Osteocyte (in vitro differentiated cells): Measurements from ENCODE around the gene C10orf143. TPM values are rescaled to one million over a fixed set of nuclear protein-coding genes. Genes with fewer than 3 reads are reported as not detected.

Experiments used
- DNase-seq: peaks from one replicate; pipeline ENCODE4 v3.0.0; 2021; ENCODE audit warnings: mixed read lengths; ENCODE audit not compliant: unreplicated experiment; ENCODE audit errors: extremely low spot score
- H3K27ac Mint-ChIP-seq: one replicate; pipeline ENCODE4 v1.8.0; 2021; ENCODE audit warnings: mild to moderate bottlenecking, mixed read lengths; ENCODE audit not compliant: unreplicated experiment
- H3K27me3 Mint-ChIP-seq: one replicate; pipeline ENCODE4 v1.8.0; 2021; ENCODE audit warnings: mixed read lengths; ENCODE audit not compliant: unreplicated experiment
- H3K36me3 Mint-ChIP-seq: one replicate; pipeline ENCODE4 v1.8.0; 2021; ENCODE audit warnings: mixed read lengths; ENCODE audit not compliant: unreplicated experiment
- H3K4me1 Mint-ChIP-seq: one replicate; pipeline ENCODE4 v1.8.0; 2021; ENCODE audit warnings: mixed read lengths; ENCODE audit not compliant: unreplicated experiment
- H3K4me3 Mint-ChIP-seq: one replicate; pipeline ENCODE4 v1.8.0; 2021; ENCODE audit warnings: mild to moderate bottlenecking, moderate library complexity, mixed read lengths; ENCODE audit not compliant: unreplicated experiment
- H3K9me3 Mint-ChIP-seq: one replicate; pipeline ENCODE4 v1.8.0; 2021; ENCODE audit warnings: mixed read lengths; ENCODE audit not compliant: unreplicated experiment
- CTCF ChIP-seq: fragments of 200-600 bp; sonication (generic); IDR thresholded peaks from 2 replicates; pipeline ENCODE4 v1.5.0; 2021; ENCODE audit warnings: antibody characterized with exemption, mild to moderate bottlenecking, moderate library complexity
- total RNA-seq: library from RNA; stranded (reverse); gene quantifications from 2 replicates; pipeline ENCODE4 v1.2.1, GENCODE V29; 2021

C10orf143 gene
- total RNA-seq, 1 donor from 2014 or later = 4.1 TPM

GRCh38 chr10:130066743-130067142 lies 43.9 kb downstream of the C10orf143 start:
- Mint-ChIP-seq H3K9me3 (no peaks in the 10 kb centered on the region), H3K36me3 (peaks cover 4% of the 10 kb centered on the region), H3K4me3 (no peak overlapping the region), H3K27ac (no peak overlapping the region), H3K4me1 (no peaks in the 10 kb centered on the region), H3K27me3 (no peaks in the 10 kb centered on the region)
- no peak for TF ChIP-seq CTCF
- DNase-seq = no peak

DNA sequence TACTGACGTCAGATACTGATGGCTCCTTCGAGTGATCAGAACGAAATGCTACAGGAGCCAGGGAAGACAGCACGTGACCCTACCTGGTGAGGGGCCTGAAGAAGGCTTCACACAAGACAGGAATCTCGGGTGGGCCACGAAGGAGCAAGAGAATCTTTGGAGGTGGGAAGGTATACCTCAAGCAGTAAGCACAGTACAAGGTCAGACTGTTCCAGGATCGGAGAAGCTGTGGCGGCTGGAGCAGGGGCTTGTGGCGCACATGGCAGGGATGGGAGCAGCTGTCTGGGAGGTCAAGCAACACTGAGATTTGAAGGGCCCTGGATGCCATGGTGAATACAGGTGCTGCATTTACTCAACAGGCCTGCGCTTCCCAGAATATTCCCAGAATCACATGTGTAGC lies 45.4 kb downstream of the C10orf143 start:
- no peak overlapping the region for H3K4me3 Mint-ChIP-seq
- no peak for TF ChIP-seq CTCF
- DNase-seq = no peak
- no peaks in the 10 kb centered on the region for H3K4me1 Mint-ChIP-seq
- no peak overlapping the region for H3K27ac Mint-ChIP-seq
- H3K9me3 Mint-ChIP-seq = no peaks in the 10 kb centered on the region
- peaks cover 4% of the 10 kb centered on the region for H3K36me3 Mint-ChIP-seq
- H3K27me3 Mint-ChIP-seq = no peaks in the 10 kb centered on the region

- TF ChIP-seq CTCF = no peak
- Mint-ChIP-seq H3K4me3 (no peak overlapping the region), H3K27ac (no peak overlapping the region), H3K36me3 (peaks cover 4% of the 10 kb centered on the region), H3K4me1 (no peaks in the 10 kb centered on the region), H3K27me3 (no peaks in the 10 kb centered on the region), H3K9me3 (no peaks in the 10 kb centered on the region)
- no peak for DNase-seq
Measured at GRCh38 chr10:130064783-130065182, 45.8 kb downstream of the C10orf143 start.

- DNase-seq = no peak
- Mint-ChIP-seq H3K9me3 (no peaks in the 10 kb centered on the region), H3K27me3 (no peaks in the 10 kb centered on the region)
Measured at GRCh38 chr10:130062976-130063375, 47.7 kb downstream of the C10orf143 start.

GRCh38 chr10:130062201-130062600 lies 48.4 kb downstream of the C10orf143 start:
- Mint-ChIP-seq H3K27ac (no peak overlapping the region), H3K36me3 (peaks cover 4% of the 10 kb centered on the region), H3K4me1 (no peaks in the 10 kb centered on the region), H3K27me3 (no peaks in the 10 kb centered on the region), H3K4me3 (no peak overlapping the region), H3K9me3 (peaks cover 5% of the 10 kb centered on the region)
- no peak for DNase-seq
- TF ChIP-seq CTCF = no peak

More at GRCh38 chr10:130062976-130063375, 47.7 kb downstream of the C10orf143 start:
- H3K27ac Mint-ChIP-seq = no peak overlapping the region
- H3K36me3 Mint-ChIP-seq = peaks cover 4% of the 10 kb centered on the region
- H3K4me3 Mint-ChIP-seq = no peak overlapping the region
- TF ChIP-seq CTCF = no peak
- H3K4me1 Mint-ChIP-seq = no peaks in the 10 kb centered on the region
